GM12878 (cell line): Measurements from ENCODE around the gene FPGT. TPM values are rescaled to one million over a fixed set of nuclear protein-coding genes. Genes with fewer than 3 reads are reported as not detected.

ENCODE experiments used
- ATAC-seq: fragments of 200-7000 bp; cut with Tn5 transposase; 3 replicates; pipeline ENCODE4 v1.9.1; 2020; ENCODE audit warnings: mild to moderate bottlenecking, moderate library complexity
- BruUV-seq: library from RNA; stranded (reverse); fragments of 400-500 nt; replicated peaks from 2 replicates; lab custom pipeline; 2021; lab: Mats Ljungman, UMichigan
- CTCF ChIA-PET: fragments of 300-600 bp; sonication (Branson Sonifier 250); formaldehyde crosslinking; extraction: SDS; loops from one replicate; lab custom pipeline; 2021; ENCODE audit warnings: inconsistent platforms; lab: Yijun Ruan, JAX
- POLR2A ChIA-PET: fragments of 350-600 bp; formaldehyde crosslinking; extraction: SDS; loops from one replicate; lab custom pipeline; 2021; ENCODE audit warnings: inconsistent platforms; lab: Charles Lee
- RAD21 ChIA-PET: fragments of 300-600 bp; sonication (Branson Sonifier 250); formaldehyde crosslinking; loops from one replicate; lab custom pipeline; 2023; ENCODE audit warnings: antibody characterized with exemption; ENCODE audit not compliant: unreplicated experiment; lab: Charles Lee
- SMC1A ChIA-PET: fragments of 300-600 bp; sonication (Branson Sonifier 250); formaldehyde crosslinking; loops from one replicate; lab custom pipeline; 2023; ENCODE audit not compliant: unreplicated experiment, uncharacterized antibody; lab: Charles Lee
- DNase-seq: peaks from one replicate; pipeline ENCODE4 v3.0.0-alpha.2; 2011; ENCODE audit warnings: low read depth, low spot score
- FAIRE-seq: peaks from 3 replicates; lab custom pipeline; 2011; peaks lifted over from hg19 to GRCh38; lab: Jason Lieb, UNC
- H2AFZ ChIP-seq: 2 replicates; pipeline ENCODE4 v1.6.0; 2011; ENCODE audit warnings: low read depth, low read length, control low read depth; ENCODE audit not compliant: control insufficient read depth
- H3K27ac ChIP-seq: 2 replicates; pipeline ENCODE4 v1.5.1; 2011; ENCODE audit warnings: control low read depth; ENCODE audit not compliant: control insufficient read depth, insufficient read depth
- H3K27me3 ChIP-seq, 2 experiments: replicated peaks in 1 of 2; 2 replicates each; pipeline versions ENCODE4 v1.6.0 to v1.6.1; 2011; ENCODE audit warnings: low read length in 1 of 2; ENCODE audit not compliant: control insufficient read depth in 2 of 2, insufficient read depth in 2 of 2
- H3K36me3 ChIP-seq, 2 experiments: 2 replicates each; pipeline ENCODE4 v1.5.1; 2011; ENCODE audit warnings: low read length in 1 of 2; ENCODE audit not compliant: control insufficient read depth in 2 of 2, insufficient read depth in 2 of 2
- H3K4me1 ChIP-seq: 2 replicates; pipeline ENCODE4 v1.6.1; 2011; ENCODE audit warnings: mild to moderate bottlenecking, low read length, moderate library complexity, mixed read lengths; ENCODE audit not compliant: control insufficient read depth, insufficient read depth
- H3K4me2 ChIP-seq: 2 replicates; pipeline ENCODE4 v1.6.0; 2011; ENCODE audit warnings: control low read depth; ENCODE audit not compliant: control insufficient read depth, insufficient read depth
- H3K4me3 ChIP-seq: fragments of 200-600 bp; sonication (generic); 2 replicates; pipeline ENCODE4 v1.5.1; 2016
- H3K79me2 ChIP-seq: 2 replicates; pipeline ENCODE4 v1.6.0; 2011; ENCODE audit warnings: low read length; ENCODE audit not compliant: control insufficient read depth, insufficient read depth
- H3K9ac ChIP-seq: 2 replicates; pipeline ENCODE4 v1.8.0; 2011; ENCODE audit warnings: low read length, control low read depth, mixed read lengths; ENCODE audit not compliant: control insufficient read depth, insufficient read depth
- H3K9me3 ChIP-seq: replicated peaks from 3 replicates; pipeline ENCODE4 v1.5.1; 2011; ENCODE audit warnings: mild to moderate bottlenecking, low read length; ENCODE audit not compliant: control insufficient read depth, insufficient read depth
- H4K20me1 ChIP-seq: 2 replicates; pipeline ENCODE4 v1.6.0; 2011; ENCODE audit not compliant: control insufficient read depth, insufficient read depth
- BACH1 ChIP-seq: fragments of 450-650 bp; IDR thresholded peaks from 2 replicates; pipeline ENCODE4 v1.6.1; 2017; ENCODE audit warnings: mild to moderate bottlenecking, borderline replicate concordance
- BCLAF1 ChIP-seq: fragments of 450-650 bp; IDR thresholded peaks from 2 replicates; pipeline ENCODE4 v1.6.1; 2017; ENCODE audit warnings: antibody characterized with exemption, mild to moderate bottlenecking, moderate library complexity
- CBX5 ChIP-seq: sonication (generic); IDR thresholded peaks from 2 replicates; pipeline ENCODE4 v1.6.1; 2016; ENCODE audit warnings: low read depth, moderate library complexity, mild to moderate bottlenecking, inconsistent platforms
- CREM ChIP-seq: IDR thresholded peaks from 2 replicates; pipeline ENCODE4 v1.6.1; 2014; ENCODE audit warnings: antibody characterized with exemption, low read depth
- ELK1 ChIP-seq: IDR thresholded peaks from 2 replicates; pipeline ENCODE4 v1.6.1; 2012; ENCODE audit warnings: low read depth, low read length, improper control_type of control experiment
- ESRRA ChIP-seq: IDR thresholded peaks from 2 replicates; pipeline ENCODE4 v1.6.1; 2012; ENCODE audit warnings: mild to moderate bottlenecking, low read length, improper control_type of control experiment
- KLF5 ChIP-seq: fragments of 450-650 bp; IDR thresholded peaks from 2 replicates; pipeline ENCODE4 v1.6.1; 2014; ENCODE audit warnings: mild to moderate bottlenecking; ENCODE audit not compliant: partially characterized antibody
- NFIC ChIP-seq: IDR thresholded peaks from 2 replicates; pipeline ENCODE4 v1.6.1; 2012; ENCODE audit warnings: low read depth, mild to moderate bottlenecking, inconsistent platforms, low read length, moderate library complexity
- NFYA ChIP-seq: IDR thresholded peaks from 2 replicates; pipeline ENCODE4 v1.6.1; 2011; ENCODE audit warnings: low read depth, mild to moderate bottlenecking, low read length, improper control_type of control experiment, borderline replicate concordance
- PAX8 ChIP-seq: fragments of 450-650 bp; IDR thresholded peaks from 2 replicates; pipeline ENCODE4 v1.6.1; 2017; ENCODE audit warnings: mild to moderate bottlenecking, moderate library complexity
- STAT3 ChIP-seq: IDR thresholded peaks from 2 replicates; pipeline ENCODE4 v1.6.1; 2011; ENCODE audit warnings: low read depth, low read length, improper control_type of control experiment
- SUZ12 ChIP-seq: fragments of 200-600 bp; sonication (generic); IDR thresholded peaks from one replicate; pipeline ENCODE4 v1.6.1; 2018; ENCODE audit warnings: antibody characterized with exemption, mild to moderate bottlenecking; ENCODE audit not compliant: unreplicated experiment
- TAF1 ChIP-seq: IDR thresholded peaks from 2 replicates; pipeline ENCODE4 v1.6.1; 2011; ENCODE audit warnings: mild to moderate bottlenecking, low read depth, low read length, borderline replicate concordance
- YBX1 ChIP-seq: fragments of 450-650 bp; IDR thresholded peaks from 2 replicates; pipeline ENCODE4 v1.6.1; 2016; ENCODE audit warnings: antibody characterized with exemption
- YY1 ChIP-seq: IDR thresholded peaks from 2 replicates; pipeline ENCODE4 v1.6.1; 2011; ENCODE audit warnings: low read depth, mild to moderate bottlenecking, low read length
- WGBS: methylation state at CpG from one replicate; pipeline ENCODE4 v1.1.6; 2016; ENCODE audit warnings: low lambda C conversion rate; ENCODE audit not compliant: insufficient replicate concordance, insufficient coverage; ENCODE audit errors: missing lambda C conversion rate; 5-methylcytosine and 5-hydroxymethylcytosine counted together
- in situ Hi-C: fragments of 300-500 bp; cut with MboI; formaldehyde crosslinking; loops from 9 replicates; pipeline ENCODE4 v1.14.3; 2018; ENCODE audit warnings: mixed read lengths
- intact Hi-C: fragments of 100-400 bp; cut with micrococcal nuclease; formaldehyde crosslinking; loops from one replicate; pipeline ENCODE4 v1.14.2; 2022; ENCODE audit not compliant: unreplicated experiment
- polyA plus RNA-seq, 11 experiments: library from polyadenylated mRNA; depleted of rRNA in 4 of 11; unstranded in 6 of 11; stranded (reverse) in 5 of 11; fragments of >200 nt; fragmentation: Nextera tagmentation in 4 of 11; fragmentation: Illumina TruSeq in 1 of 11; extraction: Ambion mirVana in 4 of 11; extraction: Trizol in 1 of 11; gene quantifications; 1 replicate in 1 of 11; 2 replicates in 10 of 11; pipeline versions ENCODE4 v1.2.1 to v1.2.3, GENCODE V29; 2011 to 2016; ENCODE audit warnings: inconsistent platforms in 2 of 11, missing spikeins in 2 of 11, low read depth in 1 of 11
- total RNA-seq, 4 experiments: library from RNA; depleted of rRNA in 3 of 4; stranded (reverse); fragments of >200 nt in 3 of 4; fragmentation: Illumina TruSeq in 1 of 4; extraction: Trizol in 1 of 4; gene quantifications; 2 replicates each; pipeline versions ENCODE4 v1.2.1 to v1.2.3, GENCODE V29; 2013 to 2021

Gene FPGT
- total and polyA plus RNA-seq, 10 of the 15 experiments (the other 5 are each of a cell fraction or from before 2014, with no cell fraction given) = 7.8 to 15.4 (median 11.5) TPM

GRCh38 chr1:74237035-74237434 is 39.0 kb downstream of the FPGT start:
- Histone ChIP-seq H3K4me2 (no peak overlapping the region), H3K9ac (no peak overlapping the region), H3K79me2 (no peaks in the 10 kb centered on the region), H3K4me3 (no peak overlapping the region), H3K36me3 (no peaks in the 10 kb centered on the region), H3K27ac (no peak overlapping the region), H4K20me1 (no peaks in the 10 kb centered on the region), H2AFZ (no peak overlapping the region)
- in situ Hi-C loops = no loop called here
- no TSS peak for BruUV-seq
- no peak for DNase-seq
- SMC1A ChIA-PET = no interaction called here
- RAD21 ChIA-PET = no interaction called here
- POLR2A ChIA-PET = no interaction called here
- no peak for FAIRE-seq
- ATAC-seq = no peak
- intact Hi-C loops = no loop called here
- CTCF ChIA-PET = interaction anchor here (1.3 to 1.4 kb wide), 2 partner anchors 9 to 267 kb away, joined by 5 to 6 read pairs; no protein-coding TSS in a partner anchor
- TF ChIP-seq STAT3 (no peak), BACH1 (no peak), SUZ12 (no peak), ELK1 (no peak), BCLAF1 (no peak), PAX8 (no peak), TAF1 (no peak), YBX1 (no peak), CBX5 (no peak), ESRRA (no peak), CREM (no peak), NFIC (no peak), NFYA (no peak), YY1 (no peak), KLF5 (no peak)
- TF ChIP-seq, all 136 proteins: peak for 0
- 5% methylated on average over 1 of the region's 1 CpG for WGBS
- Histone ChIP-seq H3K27me3 (no peaks in the 10 kb centered on the region), H3K4me1 (no peaks in the 10 kb centered on the region), H3K9me3 (no peaks in the 10 kb centered on the region)
